IMR-90 (cell line): ENCODE measurements around the gene LRCOL1. TPM values are rescaled to one million over a fixed set of nuclear protein-coding genes. Genes with fewer than 3 reads are reported as not detected.

ENCODE experiments used
- ATAC-seq: fragments of 200-7000 bp; cut with Tn5 transposase; 2 replicates; pipeline ENCODE4 v1.9.1; 2020; ENCODE audit warnings: low read depth, mild to moderate bottlenecking, moderate library complexity
- BruUV-seq: library from RNA; stranded (reverse); fragments of 400-500 nt; replicated peaks from 2 replicates; lab custom pipeline; 2021; lab: Mats Ljungman, UMichigan
- CTCF ChIA-PET: fragments of 300-600 bp; formaldehyde crosslinking; extraction: SDS; loops from one replicate; lab custom pipeline; 2021; ENCODE audit warnings: antibody characterized with exemption; lab: Yijun Ruan, JAX
- POLR2A ChIA-PET: fragments of 300-600 bp; sonication (Branson Sonifier 250); formaldehyde crosslinking; loops from one replicate; lab custom pipeline; 2022; ENCODE audit warnings: antibody characterized with exemption; ENCODE audit not compliant: unreplicated experiment; lab: Charles Lee
- DNase-seq: peaks from one replicate; pipeline ENCODE4 v3.0.0; 2013
- H2AFZ ChIP-seq: replicated peaks from 2 replicates; pipeline ENCODE3; 2013; ENCODE audit warnings: low read length, mild to moderate bottlenecking; ENCODE audit not compliant: poor library complexity
- H2AK5ac ChIP-seq: 2 replicates; pipeline ENCODE4 v1.6.1; 2013; ENCODE audit warnings: low read depth, low read length, inconsistent platforms
- H2AK9ac ChIP-seq: replicated peaks from 2 replicates; pipeline ENCODE3; 2013; ENCODE audit warnings: mild to moderate bottlenecking, low read depth, low read length, moderate library complexity; ENCODE audit not compliant: poor library complexity
- H2BK120ac ChIP-seq: 2 replicates; pipeline ENCODE4 v1.6.1; 2013; ENCODE audit warnings: low read depth, low read length, inconsistent platforms
- H2BK15ac ChIP-seq: 3 replicates; pipeline ENCODE4 v1.6.1; 2013; ENCODE audit warnings: low read depth, low read length, inconsistent platforms
- H2BK20ac ChIP-seq: 2 replicates; pipeline ENCODE4 v1.6.1; 2013; ENCODE audit warnings: low read depth, mild to moderate bottlenecking, inconsistent platforms, low read length, moderate library complexity
- H2BK5ac ChIP-seq: 2 replicates; pipeline ENCODE4 v1.6.1; 2013; ENCODE audit warnings: mild to moderate bottlenecking, low read depth, low read length, inconsistent platforms; ENCODE audit not compliant: poor library complexity, severe bottlenecking
- H3K14ac ChIP-seq: replicated peaks from 2 replicates; pipeline ENCODE4 v1.6.1; 2013; ENCODE audit warnings: low read depth, low read length, inconsistent platforms
- H3K18ac ChIP-seq: 2 replicates; pipeline ENCODE4 v1.6.1; 2013; ENCODE audit warnings: low read depth, low read length, control low read depth
- H3K23ac ChIP-seq: 2 replicates; pipeline ENCODE4 v1.6.1; 2013; ENCODE audit warnings: low read depth, low read length, inconsistent platforms
- H3K27ac ChIP-seq: 2 replicates; pipeline ENCODE4 v1.5.1; 2013; ENCODE audit warnings: mild to moderate bottlenecking, control low read depth, low read length; ENCODE audit not compliant: insufficient read depth
- H3K27me3 ChIP-seq: 2 replicates; pipeline ENCODE4 v1.6.1; 2013; ENCODE audit warnings: low read length; ENCODE audit not compliant: control insufficient read depth, insufficient read depth
- H3K36me3 ChIP-seq: 2 replicates; pipeline ENCODE4 v1.6.1; 2013; ENCODE audit warnings: low read length, mixed read lengths; ENCODE audit not compliant: control insufficient read depth, insufficient read depth
- H3K4ac ChIP-seq: 2 replicates; pipeline ENCODE4 v1.6.1; 2013; ENCODE audit warnings: low read depth, low read length, inconsistent platforms
- H3K4me1 ChIP-seq: 2 replicates; pipeline ENCODE4 v1.6.1; 2013; ENCODE audit warnings: low read length, mixed read lengths; ENCODE audit not compliant: control insufficient read depth, insufficient read depth
- H3K4me2 ChIP-seq: 2 replicates; pipeline ENCODE4 v1.6.1; 2013; ENCODE audit warnings: low read depth, mild to moderate bottlenecking, control low read depth, low read length, moderate library complexity
- H3K4me3 ChIP-seq: 2 replicates; pipeline ENCODE4 v1.5.1; 2013; ENCODE audit warnings: low read depth, mild to moderate bottlenecking, control low read depth, low read length, moderate library complexity; ENCODE audit not compliant: insufficient read depth
- H3K56ac ChIP-seq: 2 replicates; pipeline ENCODE4 v1.6.1; 2013; ENCODE audit warnings: low read length, inconsistent platforms; ENCODE audit not compliant: insufficient read depth; ENCODE audit errors: extremely low read depth
- H3K79me1 ChIP-seq, 2 experiments: 2 replicates each; pipeline ENCODE4 v1.6.1; 2013; ENCODE audit warnings: low read length in 2 of 2, inconsistent platforms in 1 of 2, low read depth in 1 of 2
- H3K9ac ChIP-seq: 2 replicates; pipeline ENCODE4 v1.6.1; 2013; ENCODE audit warnings: low read depth, low read length, control low read depth
- H3K9me1 ChIP-seq: 2 replicates; pipeline ENCODE4 v1.6.1; 2013; ENCODE audit warnings: low read length, inconsistent platforms; ENCODE audit not compliant: insufficient read depth
- H3K9me3 ChIP-seq: 2 replicates; pipeline ENCODE4 v1.6.1; 2013; ENCODE audit warnings: low read length; ENCODE audit not compliant: control insufficient read depth, insufficient read depth
- H4K20me1 ChIP-seq: 2 replicates; pipeline ENCODE4 v1.6.1; 2013; ENCODE audit warnings: low read length, inconsistent platforms; ENCODE audit not compliant: insufficient read depth
- H4K5ac ChIP-seq: 2 replicates; pipeline ENCODE4 v1.6.1; 2013; ENCODE audit warnings: mild to moderate bottlenecking, low read depth, low read length, control low read depth
- H4K8ac ChIP-seq, 2 experiments: 2 replicates each; pipeline ENCODE4 v1.6.1; 2013; ENCODE audit warnings: low read depth in 2 of 2, low read length in 2 of 2, control low read depth in 1 of 2, inconsistent platforms in 1 of 2
- H4K91ac ChIP-seq: 2 replicates; pipeline ENCODE4 v1.6.1; 2013; ENCODE audit warnings: low read depth, low read length, inconsistent platforms; ENCODE audit not compliant: insufficient read depth
- BHLHE40 ChIP-seq: fragments of 150-350 bp; IDR thresholded peaks from 2 replicates; pipeline ENCODE4 v1.6.1; 2016; ENCODE audit warnings: mild to moderate bottlenecking, low read depth, low read length
- CHD1 ChIP-seq: IDR thresholded peaks from 2 replicates; pipeline ENCODE4 v1.6.1; 2012; ENCODE audit warnings: low read depth, low read length, improper control_type of control experiment
- ELK1 ChIP-seq: fragments of 150-350 bp; IDR thresholded peaks from 2 replicates; pipeline ENCODE4 v1.6.1; 2016; ENCODE audit warnings: low read depth, mild to moderate bottlenecking, low read length, moderate library complexity, borderline replicate concordance
- FOS ChIP-seq: fragments of 150-350 bp; IDR thresholded peaks from 2 replicates; pipeline ENCODE4 v1.6.1; 2016; ENCODE audit warnings: low read depth, low read length
- MAFK ChIP-seq: IDR thresholded peaks from 2 replicates; pipeline ENCODE4 v1.6.1; 2012; ENCODE audit warnings: low read depth, low read length, improper control_type of control experiment
- MXI1 ChIP-seq: IDR thresholded peaks from 2 replicates; pipeline ENCODE4 v1.6.1; 2012; ENCODE audit warnings: low read depth, mild to moderate bottlenecking, low read length, moderate library complexity, borderline replicate concordance
- RFX5 ChIP-seq: IDR thresholded peaks from 2 replicates; pipeline ENCODE4 v1.8.0; 2012; ENCODE audit warnings: low read depth, mild to moderate bottlenecking, low read length, moderate library complexity
- WGBS, 2 experiments: methylation state at CpG; one replicate each; pipeline versions ENCODE4 v1.1.5 to v1.1.7; 2013; ENCODE audit warnings: missing lambda C conversion rate in 2 of 2; ENCODE audit not compliant: insufficient read length in 1 of 2; ENCODE audit errors: extremely low coverage in 2 of 2; 5-methylcytosine and 5-hydroxymethylcytosine counted together
- dilution Hi-C: fragments of 300-500 bp; cut with HindIII; formaldehyde crosslinking; loops from one replicate; pipeline ENCODE4 v1.14.3; 2018; ENCODE audit warnings: low sequenced_read_pairs; ENCODE audit not compliant: unreplicated experiment
- in situ Hi-C: fragments of 300-500 bp; cut with MboI; formaldehyde crosslinking; loops from 3 replicates; pipeline ENCODE4 v1.14.3; 2019; ENCODE audit warnings: low sequenced_read_pairs, inconsistent platforms, mixed read lengths
- intact Hi-C: fragments of 100-400 bp; cut with micrococcal nuclease; formaldehyde crosslinking; loops from 2 replicates; pipeline ENCODE4 v1.10.0; 2022
- polyA plus RNA-seq, 3 experiments: library from polyadenylated mRNA; depleted of rRNA; stranded (reverse); fragments of >200 nt; gene quantifications; 2 replicates each; pipeline ENCODE4 v1.2.3, GENCODE V29; 2012; ENCODE audit warnings: low replicate concordance in 1 of 3
- total RNA-seq: library from RNA; depleted of rRNA; stranded (reverse); fragments of >200 nt; gene quantifications from 2 replicates; pipeline ENCODE4 v1.2.3, GENCODE V29; 2012

Gene LRCOL1
- total and polyA plus RNA-seq, 2 of the 4 experiments (the other 2 are of a cell fraction), result 1.0 TPM; not detected in 1

GRCh38 chr12:132568301-132568700 is 42.1 kb downstream of the LRCOL1 start:
- ATAC-seq, result no peak
- TF ChIP-seq MAFK (no peak), BHLHE40 (no peak), ELK1 (no peak), RFX5 (no peak), FOS (no peak), MXI1 (no peak), CHD1 (no peak)
- H2BK15ac ChIP-seq, result no peak overlapping the region
- BruUV-seq, result no TSS peak
- intact Hi-C loops, result no loop called here
- H4K8ac ChIP-seq, result no peak overlapping the region
- no peaks in the 10 kb centered on the region for H3K27me3 ChIP-seq
- H2AK5ac ChIP-seq, result no peak overlapping the region
- no peak overlapping the region for H3K4ac ChIP-seq
- H3K4me2 ChIP-seq, result no peak overlapping the region
- H3K9me3 ChIP-seq, result no peaks in the 10 kb centered on the region
- H2AK9ac ChIP-seq, result no peak overlapping the region
- H3K18ac ChIP-seq, result no peak overlapping the region
- H3K4me3 ChIP-seq, result no peak overlapping the region
- H3K36me3 ChIP-seq, result peaks cover 6% of the 10 kb centered on the region
- no peak overlapping the region for H3K9ac ChIP-seq
- H4K91ac ChIP-seq, result no peak overlapping the region
- no peak overlapping the region for H3K27ac ChIP-seq
- H2BK20ac ChIP-seq, result no peak overlapping the region
- ChIA-PET CTCF (no interaction called here), POLR2A (no interaction called here)
- H2AFZ ChIP-seq, result no peak overlapping the region
- H2BK120ac ChIP-seq, result no peak overlapping the region
- no peak overlapping the region for H2BK5ac ChIP-seq
- in situ Hi-C loops, result no loop called here
- no peaks in the 10 kb centered on the region for H3K4me1 ChIP-seq
- no peak for DNase-seq
- H3K56ac ChIP-seq, result no peak overlapping the region
- H3K23ac ChIP-seq, result no peak overlapping the region
- no peak overlapping the region for H4K5ac ChIP-seq
- H3K79me1 ChIP-seq, result peaks cover 8 to 9% of the 10 kb centered on the region in 2 experiments
- H3K14ac ChIP-seq, result no peak overlapping the region
- H4K20me1 ChIP-seq, result peaks cover 5% of the 10 kb centered on the region
- dilution Hi-C loops, result no loop called here
- H3K9me1 ChIP-seq, result peaks cover 8% of the 10 kb centered on the region
- 94% methylated on average over 3 of the region's 16 CpGs; no CpG with 5 or more reads in 1 of the 2 experiments for WGBS, 2 experiments
